Activated T-cell treated with anti-CD3 and anti-CD28 coated beads, Interleukin-2, amount 50 U/mL, for 4 hours (primary cell): Measurements from ENCODE around the gene ZSWIM4. TPM values are rescaled to one million over a fixed set of nuclear protein-coding genes. Genes with fewer than 3 reads are reported as not detected.
A peak's percentile ranks its signal among the peaks of the same experiment; 100 is the strongest.
"Not testable (repeated sequence)": the region's sequence is repeated elsewhere in the genome, so short reads cannot be mapped to it uniquely, and the experiment has no call there.

ENCODE experiments used
- ATAC-seq, 2 donors: fragments of 200-7000 bp; cut with Tn5 transposase; one replicate each; pipeline ENCODE4 v1.10.0; 2021
- DNase-seq: peaks from one replicate; pipeline ENCODE4 v3.0.0-alpha.2; 2020
- H3K27me3 Mint-ChIP-seq: one replicate; pipeline ENCODE4 v1.8.0; 2021; ENCODE audit warnings: low read depth, mixed read lengths
- H3K36me3 Mint-ChIP-seq: one replicate; pipeline ENCODE4 v1.8.0; 2022; ENCODE audit warnings: mixed read lengths; ENCODE audit not compliant: insufficient read depth
- H3K4me1 Mint-ChIP-seq: one replicate; pipeline ENCODE4 v1.8.0; 2021; ENCODE audit warnings: low read depth, mixed read lengths
- H3K4me3 Mint-ChIP-seq: one replicate; pipeline ENCODE4 v1.8.0; 2021; ENCODE audit warnings: mild to moderate bottlenecking, moderate library complexity, mixed read lengths
- H3K9me3 Mint-ChIP-seq: one replicate; pipeline ENCODE4 v1.8.0; 2021; ENCODE audit warnings: mixed read lengths
- total RNA-seq, 3 donors: library from RNA; stranded (reverse); gene quantifications; one replicate each; pipeline ENCODE4 v1.2.1, GENCODE V29; 2021

The ZSWIM4 gene
- total RNA-seq, 3 donors from 2014 or later: 3.2 to 5.0 (median 3.7) TPM

GRCh38 chr19:13841962-13842290, 46.7 kb downstream of the ZSWIM4 start:
- Mint-ChIP-seq H3K27me3 (no peaks in the 10 kb centered on the region), H3K4me3 (peak overlapping the region; percentile 91), H3K4me1 (peaks cover 62% of the 10 kb centered on the region), H3K9me3 (no peaks in the 10 kb centered on the region), H3K36me3 (peaks cover 11% of the 10 kb centered on the region)
- ATAC-seq (no peak), DNase-seq (no peak)

- H3K4me1 Mint-ChIP-seq: peaks cover 58% of the 10 kb centered on the region
- peaks cover 9% of the 10 kb centered on the region for H3K36me3 Mint-ChIP-seq
- no peaks in the 10 kb centered on the region for H3K9me3 Mint-ChIP-seq
- ATAC-seq (peak; percentile 11 to 13), DNase-seq (peak; percentile 65)
- H3K27me3 Mint-ChIP-seq: no peaks in the 10 kb centered on the region
- peak overlapping the region; percentile 91 for H3K4me3 Mint-ChIP-seq
Observed at GRCh38 chr19:13842291-13843103, 47.3 kb downstream of the ZSWIM4 start.

GRCh38 chr19:13843104-13843921, 48.1 kb downstream of the ZSWIM4 start:
- DNase-seq: no peak

GRCh38 chr19:13844130-13844631, 48.9 kb downstream of the ZSWIM4 start:
- H3K4me1 Mint-ChIP-seq: peaks cover 50% of the 10 kb centered on the region
- peak overlapping the region; percentile 73 for H3K4me3 Mint-ChIP-seq
- no peak for ATAC-seq
- peaks cover 5% of the 10 kb centered on the region for H3K36me3 Mint-ChIP-seq
- no peaks in the 10 kb centered on the region for H3K27me3 Mint-ChIP-seq
- H3K9me3 Mint-ChIP-seq: no peaks in the 10 kb centered on the region
- no peak for DNase-seq

More at GRCh38 chr19:13843104-13843921, 48.1 kb downstream of the ZSWIM4 start:
- Mint-ChIP-seq H3K36me3 (peaks cover 9% of the 10 kb centered on the region), H3K4me3 (peak overlapping the region; percentile 90), H3K9me3 (no peaks in the 10 kb centered on the region), H3K4me1 (peaks cover 54% of the 10 kb centered on the region), H3K27me3 (no peaks in the 10 kb centered on the region)
- ATAC-seq: no peak

GRCh38 chr19:13846557-13847406, 51.5 kb downstream of the ZSWIM4 start:
- Mint-ChIP-seq H3K4me3 (peak overlapping the region; percentile 85), H3K4me1 (peaks cover 57% of the 10 kb centered on the region), H3K36me3 (no peaks in the 10 kb centered on the region), H3K27me3 (no peaks in the 10 kb centered on the region), H3K9me3 (no peaks in the 10 kb centered on the region)
- DNase-seq: peak; percentile 88
- peak; percentile 67 to 70 for ATAC-seq

GRCh38 chr19:13847407-13848339, 52.4 kb downstream of the ZSWIM4 start:
- H3K4me1 Mint-ChIP-seq: peaks cover 57% of the 10 kb centered on the region
- no peaks in the 10 kb centered on the region for H3K36me3 Mint-ChIP-seq
- H3K4me3 Mint-ChIP-seq: peak overlapping the region; percentile 85
- no peaks in the 10 kb centered on the region for H3K27me3 Mint-ChIP-seq
- DNase-seq (peak; percentile 74), ATAC-seq (peak; percentile 32 to 37)
- no peaks in the 10 kb centered on the region for H3K9me3 Mint-ChIP-seq

- Mint-ChIP-seq H3K27me3 (no peaks in the 10 kb centered on the region), H3K4me1 (peaks cover 54% of the 10 kb centered on the region), H3K4me3 (peak overlapping the region; percentile 29), H3K9me3 (no peaks in the 10 kb centered on the region), H3K36me3 (no peaks in the 10 kb centered on the region)
- DNase-seq (no peak), ATAC-seq (no peak)
Observed at GRCh38 chr19:13848340-13848677, 53.1 kb downstream of the ZSWIM4 start.

GRCh38 chr19:13848798-13849676, 53.8 kb downstream of the ZSWIM4 start:
- Mint-ChIP-seq H3K9me3 (no peaks in the 10 kb centered on the region), H3K36me3 (no peaks in the 10 kb centered on the region), H3K4me3 (peak overlapping the region; percentile 47), H3K27me3 (no peaks in the 10 kb centered on the region), H3K4me1 (peaks cover 48% of the 10 kb centered on the region)
- no peak for DNase-seq
- ATAC-seq: no peak

- Mint-ChIP-seq H3K4me1 (peaks cover 37% of the 10 kb centered on the region), H3K36me3 (no peaks in the 10 kb centered on the region), H3K4me3 (peak overlapping the region; percentile 76), H3K9me3 (no peaks in the 10 kb centered on the region), H3K27me3 (no peaks in the 10 kb centered on the region)
- peak in 1 of 2 donors; percentile 10 for ATAC-seq
- peak; percentile 53 for DNase-seq
Observed at GRCh38 chr19:13849991-13850909, 55.0 kb downstream of the ZSWIM4 start.

- ATAC-seq: peak; percentile 8 to 22
- H3K27me3 Mint-ChIP-seq: no peaks in the 10 kb centered on the region
Observed at GRCh38 chr19:13850910-13851733, 55.9 kb downstream of the ZSWIM4 start.

GRCh38 chr19:13851734-13852114, 56.5 kb downstream of the ZSWIM4 start:
- H3K9me3 Mint-ChIP-seq, H3K27me3 Mint-ChIP-seq, H3K36me3 Mint-ChIP-seq, H3K4me3 Mint-ChIP-seq, DNase-seq, ATAC-seq: not testable (repeated sequence)
- peaks cover 24% of the 10 kb centered on the region for H3K4me1 Mint-ChIP-seq

More at GRCh38 chr19:13850910-13851733, 55.9 kb downstream of the ZSWIM4 start:
- peak; percentile 74 for DNase-seq
- H3K36me3 Mint-ChIP-seq: no peaks in the 10 kb centered on the region
- peaks cover 30% of the 10 kb centered on the region for H3K4me1 Mint-ChIP-seq
- peak overlapping the region; percentile 76 for H3K4me3 Mint-ChIP-seq
- no peaks in the 10 kb centered on the region for H3K9me3 Mint-ChIP-seq
